ENCODE data around the gene NSRP1. TPM values are rescaled to one million over a fixed set of nuclear protein-coding genes. Genes with fewer than 3 reads are reported as not detected.

NSRP1 gene
- total and polyA plus RNA-seq, 2 of the 8 experiments (the other 6 are each of a cell fraction or from before 2014, with no cell fraction given) = 6.1 to 22.4 TPM

DNA sequence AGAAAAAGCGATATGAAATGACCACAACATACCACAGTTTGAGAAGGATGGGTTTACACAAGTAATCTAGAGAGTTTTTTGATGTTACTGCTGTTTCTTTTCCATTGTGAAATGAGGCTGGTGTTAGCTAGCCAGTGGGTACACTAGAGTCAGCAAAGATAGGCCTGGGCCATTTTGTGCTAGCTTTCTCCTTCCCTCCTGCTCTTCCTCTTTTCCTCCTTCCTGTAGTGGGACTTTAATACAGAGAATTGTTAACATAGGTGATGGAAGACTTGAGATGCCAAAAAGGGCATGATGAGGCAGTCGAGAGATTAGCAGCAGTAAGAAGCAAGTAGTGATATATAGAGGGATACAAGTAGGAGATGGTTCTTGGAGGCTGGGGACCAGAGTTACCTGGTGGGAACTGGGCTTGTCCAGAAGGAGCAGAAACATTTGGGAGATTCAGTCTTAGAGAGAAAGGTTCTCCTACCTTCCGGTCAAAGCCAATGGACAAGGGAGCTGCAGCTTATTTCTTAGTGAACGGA, 7.7 kb downstream of the NSRP1 start (continued):
- TF ChIP-seq BCL11A (IDR thresholded peaks at IDR 0.05; ENCODE audit: low read depth in 2 of 2, low read length in 2 of 2) = no peak
